Spinal cord (tissue), 10 donors: ENCODE results near the gene CCDC50. TPM values are rescaled to one million over a fixed set of nuclear protein-coding genes. Genes with fewer than 3 reads are reported as not detected.

Experiments
- DNase-seq, 6 donors: peaks; one replicate each; pipeline versions ENCODE4 v3.0.0 to v3.0.0-alpha.2; 2013 to 2015; ENCODE audit warnings: low spot score in 6 of 6, low read depth in 4 of 6
- H3K27ac ChIP-seq: one replicate; pipeline ENCODE4 v1.5.1; 2013; ENCODE audit warnings: low read depth, low read length, control low read depth
- H3K27me3 ChIP-seq: one replicate; pipeline ENCODE4 v1.6.1; 2013; ENCODE audit warnings: low read length; ENCODE audit not compliant: control insufficient read depth, insufficient read depth
- H3K36me3 ChIP-seq: one replicate; pipeline ENCODE4 v1.6.1; 2013; ENCODE audit warnings: low read length; ENCODE audit not compliant: control insufficient read depth, insufficient read depth
- H3K4me1 ChIP-seq: one replicate; pipeline ENCODE4 v1.6.1; 2013; ENCODE audit warnings: low read length; ENCODE audit not compliant: control insufficient read depth, insufficient read depth
- H3K4me3 ChIP-seq: one replicate; pipeline ENCODE4 v1.5.1; 2013; ENCODE audit warnings: low read depth, low read length, control low read depth
- H3K9me3 ChIP-seq: one replicate; pipeline ENCODE4 v1.6.1; 2013; ENCODE audit warnings: low read length; ENCODE audit not compliant: control insufficient read depth, insufficient read depth
- WGBS: methylation state at CpG from one replicate; pipeline ENCODE4 v1.1.5; 2013; ENCODE audit warnings: missing lambda C conversion rate; ENCODE audit not compliant: insufficient coverage; 5-methylcytosine and 5-hydroxymethylcytosine counted together
- polyA plus RNA-seq, 2 donors: library from polyadenylated mRNA; unstranded; fragments of 120-200 nt; gene quantifications; one replicate each; pipeline ENCODE4 v1.2.1, GENCODE V29; 2013; ENCODE audit not compliant: insufficient read length in 2 of 2
- total RNA-seq, 2 donors: library from RNA; depleted of rRNA in 1 of 2; stranded (reverse); fragments of 120-200 nt in 1 of 2; fragments of >200 nt in 1 of 2; gene quantifications; one replicate each; pipeline versions ENCODE4 v1.2.3 to v1.2.4, GENCODE V29; 2013 to 2014
- donor health status: healthy.

Gene CCDC50
- total and polyA plus RNA-seq, 4 donors, result 35.8 to 70.3 (median 55.1) TPM

DNA sequence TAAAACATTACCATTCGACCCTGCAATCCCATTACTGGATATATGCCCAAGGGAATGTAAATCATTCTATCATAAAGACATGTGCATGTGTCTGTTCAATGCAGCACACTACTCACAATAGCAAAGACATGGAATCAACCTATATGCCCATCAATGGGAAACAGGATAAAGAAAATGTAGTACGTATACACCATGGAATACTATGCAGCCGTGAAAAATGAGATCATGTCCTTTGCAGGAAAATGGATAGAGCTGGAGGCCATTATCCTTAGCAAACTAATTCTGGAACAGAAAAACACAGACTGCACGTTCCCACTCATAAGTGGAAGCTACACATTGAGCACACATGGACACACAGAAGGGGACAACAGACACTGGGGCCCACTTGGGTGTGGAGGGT is 111.3 kb downstream of the CCDC50 start:
- H3K36me3 ChIP-seq, result no peaks in the 10 kb centered on the region
- 100% methylated on average over 2 of the region's 4 CpGs for WGBS

GRCh38 chr3:191441687-191442086 is 112.5 kb downstream of the CCDC50 start:
- H3K9me3 ChIP-seq, result no peaks in the 10 kb centered on the region
- no peak overlapping the region for H3K4me3 ChIP-seq
- H3K4me1 ChIP-seq, result no peaks in the 10 kb centered on the region
- peak in 1 of 6 donors; percentile 20 for DNase-seq
- H3K27me3 ChIP-seq, result no peaks in the 10 kb centered on the region
- no peaks in the 10 kb centered on the region for H3K36me3 ChIP-seq
- no peak overlapping the region for H3K27ac ChIP-seq
- WGBS, result 78% methylated on average over 2 of the region's 2 CpGs

More for the DNA sequence above, 111.3 kb downstream of the CCDC50 start:
- Histone ChIP-seq H3K27ac (no peak overlapping the region), H3K9me3 (no peaks in the 10 kb centered on the region), H3K4me3 (no peak overlapping the region), H3K4me1 (no peaks in the 10 kb centered on the region), H3K27me3 (no peaks in the 10 kb centered on the region)
- DNase-seq, result no peak

GRCh38 chr3:191444569-191444968 is 115.4 kb downstream of the CCDC50 start:
- DNase-seq, result no peak
- Histone ChIP-seq H3K36me3 (no peaks in the 10 kb centered on the region), H3K27ac (no peak overlapping the region), H3K9me3 (no peaks in the 10 kb centered on the region), H3K4me3 (no peak overlapping the region), H3K4me1 (no peaks in the 10 kb centered on the region), H3K27me3 (no peaks in the 10 kb centered on the region)
- no CpG with 5 or more reads among the region's 3 CpGs for WGBS

Other genes with a start within 250 kb of the CCDC50 start
- under 1 TPM; 0.17 to 0.59 TPM for gene OSTN, start 130.2 kb upstream of the CCDC50 start, total RNA-seq
- gene OSTN, start 130.2 kb upstream of the CCDC50 start, polyA plus RNA-seq, result under 1 TPM; 0.47 to 0.74 TPM
- gene UTS2B, start 1.1 kb downstream of the CCDC50 start, total RNA-seq, result 10 to 100 TPM in 1 of 2 donors, 1 to 10 TPM in 1; 1.5 to 18.5 TPM
- 10 to 100 TPM in 1 of 2 donors, 1 to 10 TPM in 1; 3.0 to 11.6 TPM for gene UTS2B, start 1.1 kb downstream of the CCDC50 start, polyA plus RNA-seq
- not detected for gene PYDC2, start 131.8 kb downstream of the CCDC50 start, total RNA-seq
- not detected for gene PYDC2, start 131.8 kb downstream of the CCDC50 start, polyA plus RNA-seq